CD14-positive monocyte (primary cell): Measurements from ENCODE around the gene PRLH. TPM values are rescaled to one million over a fixed set of nuclear protein-coding genes. Genes with fewer than 3 reads are reported as not detected.

Experiments
- DNase-seq, 3 donors: peaks; one replicate each; pipeline ENCODE4 v3.0.0-alpha.2; 2011 to 2022
- H2AFZ ChIP-seq: 2 replicates; pipeline ENCODE4 v1.6.0; 2012; ENCODE audit warnings: mild to moderate bottlenecking, low read depth, low read length, inconsistent platforms; ENCODE audit not compliant: insufficient read depth, poor library complexity, severe bottlenecking
- H3K27ac ChIP-seq, 2 donors: 1 replicate in 1 of 2; 2 replicates in 1 of 2; pipeline ENCODE4 v1.5.1; 2012 to 2013; ENCODE audit warnings: low read length in 2 of 2, control low read depth in 1 of 2, inconsistent platforms in 1 of 2, low read depth in 1 of 2, mild to moderate bottlenecking in 1 of 2
- H3K27me3 ChIP-seq, 2 donors: one replicate each; pipeline versions ENCODE4 v1.6.0 to v1.6.1; 2011 to 2013; ENCODE audit warnings: low read length in 2 of 2; ENCODE audit not compliant: control insufficient read depth in 2 of 2, insufficient read depth in 2 of 2
- H3K36me3 ChIP-seq, 2 donors: replicated peaks in 1 of 2; 1 replicate in 1 of 2; 2 replicates in 1 of 2; pipeline versions ENCODE4 v1.5.1 to v1.6.1; 2012 to 2013; ENCODE audit warnings: low read length in 2 of 2, control low read depth in 1 of 2, inconsistent platforms in 1 of 2, mild to moderate bottlenecking in 1 of 2; ENCODE audit not compliant: insufficient read depth in 2 of 2, control insufficient read depth in 1 of 2
- H3K4me1 ChIP-seq, 2 donors: 1 replicate in 1 of 2; 2 replicates in 1 of 2; pipeline versions ENCODE4 v1.5.1 to v1.6.1; 2012 to 2013; ENCODE audit warnings: low read length in 2 of 2, control low read depth in 1 of 2, inconsistent platforms in 1 of 2, mild to moderate bottlenecking in 1 of 2, moderate library complexity in 1 of 2; ENCODE audit not compliant: insufficient read depth in 2 of 2, control insufficient read depth in 1 of 2
- H3K4me2 ChIP-seq: replicated peaks from 2 replicates; pipeline ENCODE3; 2012; ENCODE audit warnings: low read length, moderate library complexity, mild to moderate bottlenecking; ENCODE audit not compliant: poor library complexity, severe bottlenecking; ENCODE audit errors: extremely low read depth
- H3K4me3 ChIP-seq, 3 experiments: fragments of 200-600 bp in 1 of 3; sonication (generic) in 1 of 3; replicated peaks in 1 of 3; 1 replicate in 2 of 3; 2 replicates in 1 of 3; pipeline ENCODE4 v1.5.1; 2011 to 2013; ENCODE audit warnings: low read length in 3 of 3, mild to moderate bottlenecking in 3 of 3, control low read depth in 2 of 3, low read depth in 2 of 3, inconsistent platforms in 1 of 3, moderate library complexity in 1 of 3
- H3K79me2 ChIP-seq: 2 replicates; pipeline ENCODE4 v1.6.0; 2012; ENCODE audit warnings: mild to moderate bottlenecking, control low read depth, inconsistent platforms, low read length, moderate library complexity; ENCODE audit not compliant: insufficient read depth
- H3K9ac ChIP-seq: 2 replicates; pipeline ENCODE4 v1.6.0; 2017; ENCODE audit warnings: low read length, mild to moderate bottlenecking; ENCODE audit not compliant: insufficient read depth, poor library complexity, severe bottlenecking
- H3K9me3 ChIP-seq, 2 donors: replicated peaks in 1 of 2; 1 replicate in 1 of 2; 2 replicates in 1 of 2; pipeline versions ENCODE4 v1.5.1 to v1.6.1; 2012 to 2013; ENCODE audit warnings: low read length in 2 of 2, control low read depth in 1 of 2; ENCODE audit not compliant: control insufficient read depth in 1 of 2, insufficient read depth in 1 of 2
- H4K20me1 ChIP-seq: 2 replicates; pipeline ENCODE4 v1.6.0; 2012; ENCODE audit warnings: mild to moderate bottlenecking, low read length, control low read depth, moderate library complexity; ENCODE audit not compliant: insufficient read depth
- H3K27ac Mint-ChIP-seq, 7 donors: one replicate each; pipeline ENCODE4 v1.8.0; 2020; ENCODE audit warnings: mild to moderate bottlenecking in 7 of 7, mixed read lengths in 7 of 7, moderate library complexity in 6 of 7, inconsistent platforms in 2 of 7
- H3K27me3 Mint-ChIP-seq, 3 donors: one replicate each; pipeline ENCODE4 v1.8.0; 2021 to 2022; ENCODE audit warnings: low read depth in 3 of 3, mild to moderate bottlenecking in 3 of 3, mixed read lengths in 3 of 3, moderate library complexity in 3 of 3, inconsistent platforms in 1 of 3
- H3K36me3 Mint-ChIP-seq, 2 donors: one replicate each; pipeline ENCODE4 v1.8.0; 2020; ENCODE audit warnings: mixed read lengths in 2 of 2, inconsistent platforms in 1 of 2, mild to moderate bottlenecking in 1 of 2
- H3K4me1 Mint-ChIP-seq: one replicate; pipeline ENCODE4 v1.8.0; 2020; ENCODE audit warnings: mild to moderate bottlenecking, mixed read lengths
- H3K4me3 Mint-ChIP-seq, 2 donors: one replicate each; pipeline ENCODE4 v1.8.0; 2020; ENCODE audit warnings: mild to moderate bottlenecking in 2 of 2, mixed read lengths in 2 of 2, moderate library complexity in 1 of 2
- H3K9me3 Mint-ChIP-seq, 7 donors: one replicate each; pipeline ENCODE4 v1.8.0; 2020 to 2022; ENCODE audit warnings: mixed read lengths in 7 of 7, mild to moderate bottlenecking in 6 of 7, moderate library complexity in 6 of 7, inconsistent platforms in 2 of 7
- WGBS: methylation state at CpG from one replicate; pipeline ENCODE4 v1.1.5; 2013; ENCODE audit warnings: missing lambda C conversion rate; ENCODE audit not compliant: insufficient coverage; 5-methylcytosine and 5-hydroxymethylcytosine counted together
- intact Hi-C, 2 donors: fragments of 100-400 bp; cut with micrococcal nuclease; formaldehyde crosslinking; loops; one replicate each; pipeline versions ENCODE4 v1.15.0 to v1.15.1; 2023
- polyA plus RNA-seq, 3 donors: library from polyadenylated mRNA; depleted of rRNA in 1 of 3; unstranded in 2 of 3; stranded (reverse) in 1 of 3; fragments of 300-500 nt in 2 of 3; fragments of >200 nt in 1 of 3; fragmentation: Illumina TruSeq in 2 of 3; gene quantifications; 1 replicate in 2 of 3; 2 replicates in 1 of 3; pipeline ENCODE4 v1.2.3, GENCODE V29; 2012 to 2021
- TF ChIP-seq, protein P1 (sequence below): fragments of 200-600 bp; IDR thresholded peaks from one replicate; pipeline ENCODE4 v1.8.0; 2022; ENCODE audit warnings: antibody characterized with exemption, mild to moderate bottlenecking

Gene PRLH
- polyA plus RNA-seq, 3 donors: not detected

DNA sequence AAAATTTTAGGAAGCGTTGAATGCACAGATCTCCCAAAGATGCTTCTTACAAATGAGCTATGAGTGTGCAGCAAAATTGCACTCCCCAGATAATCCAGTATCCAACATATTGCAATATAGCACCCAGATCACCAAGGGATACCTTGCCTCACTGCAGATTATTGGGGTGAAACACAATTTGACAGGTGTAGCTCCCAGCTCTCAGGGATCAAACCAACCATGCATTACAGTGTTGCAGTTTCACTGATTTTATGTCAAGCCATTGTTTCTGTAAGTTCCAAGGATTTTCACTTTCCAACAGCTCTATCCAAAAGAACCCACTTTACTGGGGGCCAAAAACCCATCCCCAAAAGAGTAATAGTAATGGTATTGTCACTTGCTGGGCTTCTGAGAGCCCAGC is 10.8 kb upstream of the PRLH start:
- Histone ChIP-seq H3K4me1 (no peaks in the 10 kb centered on the region), H3K27ac (no peak overlapping the region), H3K4me3 (no peak overlapping the region), H3K9ac (no peak overlapping the region), H3K4me2 (no peak overlapping the region), H3K9me3 (peaks cover 24 to 31% of the 10 kb centered on the region in 2 donors), H3K27me3 (no peaks in the 10 kb centered on the region), H4K20me1 (no peaks in the 10 kb centered on the region), H3K79me2 (no peaks in the 10 kb centered on the region), H2AFZ (no peak overlapping the region), H3K36me3 (no peaks in the 10 kb centered on the region)
- Mint-ChIP-seq H3K9me3 (peaks cover 6 to 41% (median 24%) of the 10 kb centered on the region in 7 donors), H3K4me1 (no peaks in the 10 kb centered on the region), H3K27ac (no peak overlapping the region), H3K4me3 (no peak overlapping the region), H3K27me3 (peaks cover 5 to 11% (median 8%) of the 10 kb centered on the region in 3 donors), H3K36me3 (no peaks in the 10 kb centered on the region)
- no CpG with 5 or more reads among the region's 1 CpG for WGBS
- intact Hi-C loops: no loop called here
- TF ChIP-seq, protein P1, sequence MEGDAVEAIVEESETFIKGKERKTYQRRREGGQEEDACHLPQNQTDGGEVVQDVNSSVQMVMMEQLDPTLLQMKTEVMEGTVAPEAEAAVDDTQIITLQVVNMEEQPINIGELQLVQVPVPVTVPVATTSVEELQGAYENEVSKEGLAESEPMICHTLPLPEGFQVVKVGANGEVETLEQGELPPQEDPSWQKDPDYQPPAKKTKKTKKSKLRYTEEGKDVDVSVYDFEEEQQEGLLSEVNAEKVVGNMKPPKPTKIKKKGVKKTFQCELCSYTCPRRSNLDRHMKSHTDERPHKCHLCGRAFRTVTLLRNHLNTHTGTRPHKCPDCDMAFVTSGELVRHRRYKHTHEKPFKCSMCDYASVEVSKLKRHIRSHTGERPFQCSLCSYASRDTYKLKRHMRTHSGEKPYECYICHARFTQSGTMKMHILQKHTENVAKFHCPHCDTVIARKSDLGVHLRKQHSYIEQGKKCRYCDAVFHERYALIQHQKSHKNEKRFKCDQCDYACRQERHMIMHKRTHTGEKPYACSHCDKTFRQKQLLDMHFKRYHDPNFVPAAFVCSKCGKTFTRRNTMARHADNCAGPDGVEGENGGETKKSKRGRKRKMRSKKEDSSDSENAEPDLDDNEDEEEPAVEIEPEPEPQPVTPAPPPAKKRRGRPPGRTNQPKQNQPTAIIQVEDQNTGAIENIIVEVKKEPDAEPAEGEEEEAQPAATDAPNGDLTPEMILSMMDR: no peak
- DNase-seq: no peak

DNA sequence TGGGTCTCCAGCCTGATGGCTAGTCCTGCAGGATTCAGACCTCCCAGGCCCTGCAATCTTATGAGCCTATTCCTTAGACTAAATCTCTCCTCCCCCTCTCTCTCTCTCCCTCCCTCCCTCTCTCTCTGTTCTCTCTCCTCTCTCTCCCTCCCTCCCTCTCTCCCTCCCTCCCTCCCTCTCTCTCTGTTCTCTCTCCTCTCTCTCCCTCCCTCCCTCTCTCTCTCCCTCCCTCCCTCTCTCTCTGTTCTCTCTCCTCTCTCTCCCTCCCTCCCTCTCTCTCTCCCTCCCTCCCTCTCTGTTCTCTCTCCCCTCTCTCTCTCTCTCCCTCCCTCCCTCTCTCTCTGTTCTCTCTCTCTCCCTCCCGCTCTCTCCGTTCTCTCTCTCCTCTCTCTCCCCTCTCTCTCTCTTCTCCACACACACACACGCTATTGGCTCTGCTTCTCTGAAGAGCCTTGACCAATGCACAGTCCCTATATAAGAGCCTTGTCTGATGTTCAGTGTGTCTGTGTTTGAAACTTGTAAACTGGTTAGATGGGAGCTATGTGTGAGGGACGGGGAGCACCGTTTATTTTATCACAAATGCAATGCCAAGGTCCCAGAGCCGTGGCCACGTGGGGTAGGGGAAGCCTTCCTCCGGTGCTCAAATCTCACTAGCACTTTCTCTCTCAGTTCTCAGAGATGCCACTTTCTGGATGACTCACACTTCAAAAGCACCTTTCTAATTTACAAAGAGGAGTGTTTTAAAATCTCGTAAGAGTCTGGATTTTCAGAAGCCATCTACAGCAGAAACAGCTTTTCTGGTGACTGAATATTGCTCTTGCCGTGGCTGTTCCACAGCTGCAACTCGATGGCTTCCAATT is 9.4 kb upstream of the PRLH start:
- no peaks in the 10 kb centered on the region for H3K4me1 ChIP-seq
- intact Hi-C loops: no loop called here
- no peak overlapping the region for H3K9ac ChIP-seq
- Mint-ChIP-seq H3K27me3 (peaks cover 3 to 11% (median 5%) of the 10 kb centered on the region in 3 donors), H3K4me1 (no peaks in the 10 kb centered on the region), H3K27ac (no peak overlapping the region), H3K4me3 (no peak overlapping the region), H3K9me3 (peaks cover 6 to 41% (median 24%) of the 10 kb centered on the region in 7 donors), H3K36me3 (no peaks in the 10 kb centered on the region)
- H3K27ac ChIP-seq: no peak overlapping the region
- no peak overlapping the region for H3K4me2 ChIP-seq
- peaks cover 24 to 31% of the 10 kb centered on the region in 2 donors for H3K9me3 ChIP-seq
- DNase-seq: no peak
- TF ChIP-seq, protein P1: no peak
- no peaks in the 10 kb centered on the region for H3K27me3 ChIP-seq
- no peaks in the 10 kb centered on the region for H3K36me3 ChIP-seq
- no peaks in the 10 kb centered on the region for H3K79me2 ChIP-seq
- no peak overlapping the region for H3K4me3 ChIP-seq
- H2AFZ ChIP-seq: no peak overlapping the region
- no peaks in the 10 kb centered on the region for H4K20me1 ChIP-seq
- WGBS: 81% methylated on average over 3 of the region's 11 CpGs
